WTC11 (cell line): Measurements from ENCODE around the gene SLC22A8.

ENCODE experiments used
- ATF1 ChIP-seq: sonication (generic); formaldehyde crosslinking; IDR thresholded peaks from 2 replicates; pipeline ENCODE4 v1.8.1; 2023; ENCODE audit warnings: mild to moderate bottlenecking, moderate library complexity, missing genetic modification reagents
- CREB1 ChIP-seq: sonication (generic); formaldehyde crosslinking; IDR thresholded peaks from 2 replicates; pipeline ENCODE4 v1.8.0; 2023; ENCODE audit warnings: mild to moderate bottlenecking, missing genetic modification reagents
- ETV6 ChIP-seq: sonication (generic); formaldehyde crosslinking; IDR thresholded peaks from 2 replicates; pipeline ENCODE4 v1.8.1; 2022; ENCODE audit warnings: mild to moderate bottlenecking, missing genetic modification reagents
- FOXJ3 ChIP-seq: sonication (generic); formaldehyde crosslinking; IDR thresholded peaks from 2 replicates; pipeline ENCODE4 v1.9.0; 2021; ENCODE audit warnings: missing genetic modification reagents, mild to moderate bottlenecking, borderline replicate concordance
- NFE2L1 ChIP-seq: sonication (generic); formaldehyde crosslinking; IDR thresholded peaks from 2 replicates; pipeline ENCODE4 v1.8.1; 2023; ENCODE audit warnings: missing genetic modification reagents
- SMAD3 ChIP-seq: sonication (generic); formaldehyde crosslinking; IDR thresholded peaks from 2 replicates; pipeline ENCODE4 v1.8.0; 2022; ENCODE audit warnings: missing genetic modification reagents, mild to moderate bottlenecking, borderline replicate concordance
- TF ChIP-seq, protein P1 (sequence below): sonication (generic); formaldehyde crosslinking; conservative IDR thresholded peaks from 2 replicates; pipeline ENCODE4 v1.8.1; 2022; ENCODE audit warnings: mild to moderate bottlenecking, missing genetic modification reagents
- TF ChIP-seq, protein P2 (sequence below): fragments of 200-600 bp; IDR thresholded peaks from 2 replicates; pipeline ENCODE4 v1.8.0; 2022; ENCODE audit warnings: antibody characterized with exemption
- TF ChIP-seq, protein P3 (sequence below): sonication (generic); formaldehyde crosslinking; IDR thresholded peaks from 2 replicates; pipeline ENCODE4 v1.8.1; 2023; ENCODE audit warnings: mild to moderate bottlenecking, moderate library complexity, missing genetic modification reagents
- TF ChIP-seq, protein P4 (sequence below): sonication (generic); formaldehyde crosslinking; IDR thresholded peaks from 2 replicates; pipeline ENCODE4 v1.8.1; 2022; ENCODE audit warnings: missing genetic modification reagents, borderline replicate concordance
- TF ChIP-seq, protein P5 (sequence below): sonication (generic); formaldehyde crosslinking; IDR thresholded peaks from 2 replicates; pipeline ENCODE4 v1.8.1; 2022; ENCODE audit warnings: low read depth, mild to moderate bottlenecking, moderate library complexity, missing genetic modification reagents, borderline replicate concordance
- TF ChIP-seq, protein P6 (sequence below): sonication (generic); formaldehyde crosslinking; IDR thresholded peaks from 2 replicates; pipeline ENCODE4 v1.8.0; 2023; ENCODE audit warnings: missing genetic modification reagents, mild to moderate bottlenecking, borderline replicate concordance

DNA sequence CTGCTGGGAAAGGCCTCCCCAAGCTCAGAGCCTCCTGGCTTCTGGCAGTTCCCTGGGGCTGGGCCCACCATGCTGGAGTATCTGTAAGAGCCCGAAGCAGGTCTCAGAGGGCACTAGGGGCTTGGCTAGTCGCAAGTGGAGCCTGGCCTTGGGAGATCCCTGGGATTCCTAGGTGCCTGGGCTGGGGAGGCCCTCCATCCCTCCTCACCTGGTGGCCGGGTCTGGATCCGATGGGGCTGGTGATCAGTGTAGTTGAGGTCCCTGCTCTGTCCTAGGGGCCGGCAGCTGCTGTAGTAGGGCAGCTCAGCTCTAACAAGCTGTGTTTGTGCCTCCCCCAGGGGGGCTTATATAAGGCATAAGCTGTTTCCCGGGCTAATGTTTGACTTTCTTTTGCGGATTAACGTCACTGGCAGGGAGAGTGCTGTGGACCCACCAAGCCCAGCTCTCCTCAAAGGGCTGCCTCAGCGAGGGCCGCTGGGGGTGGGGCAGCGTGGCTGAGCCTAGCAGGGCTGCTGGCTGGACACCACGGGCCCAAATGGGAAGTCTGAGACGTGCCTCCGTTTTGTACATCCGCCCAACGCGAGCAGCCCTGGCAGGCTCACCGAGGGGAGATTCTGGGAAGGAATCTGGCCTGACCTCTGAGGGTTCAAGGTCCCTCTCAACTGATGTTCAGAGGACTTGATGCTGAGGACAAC, at the start of gene SLC22A8:
- TF ChIP-seq, protein P1, sequence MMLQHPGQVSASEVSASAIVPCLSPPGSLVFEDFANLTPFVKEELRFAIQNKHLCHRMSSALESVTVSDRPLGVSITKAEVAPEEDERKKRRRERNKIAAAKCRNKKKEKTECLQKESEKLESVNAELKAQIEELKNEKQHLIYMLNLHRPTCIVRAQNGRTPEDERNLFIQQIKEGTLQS (CRISPR knock-in tag), result no peak
- TF ChIP-seq, protein P2, sequence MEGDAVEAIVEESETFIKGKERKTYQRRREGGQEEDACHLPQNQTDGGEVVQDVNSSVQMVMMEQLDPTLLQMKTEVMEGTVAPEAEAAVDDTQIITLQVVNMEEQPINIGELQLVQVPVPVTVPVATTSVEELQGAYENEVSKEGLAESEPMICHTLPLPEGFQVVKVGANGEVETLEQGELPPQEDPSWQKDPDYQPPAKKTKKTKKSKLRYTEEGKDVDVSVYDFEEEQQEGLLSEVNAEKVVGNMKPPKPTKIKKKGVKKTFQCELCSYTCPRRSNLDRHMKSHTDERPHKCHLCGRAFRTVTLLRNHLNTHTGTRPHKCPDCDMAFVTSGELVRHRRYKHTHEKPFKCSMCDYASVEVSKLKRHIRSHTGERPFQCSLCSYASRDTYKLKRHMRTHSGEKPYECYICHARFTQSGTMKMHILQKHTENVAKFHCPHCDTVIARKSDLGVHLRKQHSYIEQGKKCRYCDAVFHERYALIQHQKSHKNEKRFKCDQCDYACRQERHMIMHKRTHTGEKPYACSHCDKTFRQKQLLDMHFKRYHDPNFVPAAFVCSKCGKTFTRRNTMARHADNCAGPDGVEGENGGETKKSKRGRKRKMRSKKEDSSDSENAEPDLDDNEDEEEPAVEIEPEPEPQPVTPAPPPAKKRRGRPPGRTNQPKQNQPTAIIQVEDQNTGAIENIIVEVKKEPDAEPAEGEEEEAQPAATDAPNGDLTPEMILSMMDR, result no peak
- TF ChIP-seq NFE2L1 (no peak), FOXJ3 (no peak), CREB1 (CRISPR knock-in tag) (no peak), SMAD3 (no peak), ETV6 (CRISPR knock-in tag) (no peak), ATF1 (CRISPR knock-in tag) (no peak)
- TF ChIP-seq, protein P3, sequence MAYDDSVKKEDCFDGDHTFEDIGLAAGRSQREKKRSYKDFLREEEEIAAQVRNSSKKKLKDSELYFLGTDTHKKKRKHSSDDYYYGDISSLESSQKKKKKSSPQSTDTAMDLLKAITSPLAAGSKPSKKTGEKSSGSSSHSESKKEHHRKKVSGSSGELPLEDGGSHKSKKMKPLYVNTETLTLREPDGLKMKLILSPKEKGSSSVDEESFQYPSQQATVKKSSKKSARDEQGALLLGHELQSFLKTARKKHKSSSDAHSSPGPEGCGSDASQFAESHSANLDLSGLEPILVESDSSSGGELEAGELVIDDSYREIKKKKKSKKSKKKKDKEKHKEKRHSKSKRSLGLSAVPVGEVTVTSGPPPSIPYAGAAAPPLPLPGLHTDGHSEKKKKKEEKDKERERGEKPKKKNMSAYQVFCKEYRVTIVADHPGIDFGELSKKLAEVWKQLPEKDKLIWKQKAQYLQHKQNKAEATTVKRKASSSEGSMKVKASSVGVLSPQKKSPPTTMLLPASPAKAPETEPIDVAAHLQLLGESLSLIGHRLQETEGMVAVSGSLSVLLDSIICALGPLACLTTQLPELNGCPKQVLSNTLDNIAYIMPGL (CRISPR knock-in tag), result no peak
- TF ChIP-seq, protein P4, sequence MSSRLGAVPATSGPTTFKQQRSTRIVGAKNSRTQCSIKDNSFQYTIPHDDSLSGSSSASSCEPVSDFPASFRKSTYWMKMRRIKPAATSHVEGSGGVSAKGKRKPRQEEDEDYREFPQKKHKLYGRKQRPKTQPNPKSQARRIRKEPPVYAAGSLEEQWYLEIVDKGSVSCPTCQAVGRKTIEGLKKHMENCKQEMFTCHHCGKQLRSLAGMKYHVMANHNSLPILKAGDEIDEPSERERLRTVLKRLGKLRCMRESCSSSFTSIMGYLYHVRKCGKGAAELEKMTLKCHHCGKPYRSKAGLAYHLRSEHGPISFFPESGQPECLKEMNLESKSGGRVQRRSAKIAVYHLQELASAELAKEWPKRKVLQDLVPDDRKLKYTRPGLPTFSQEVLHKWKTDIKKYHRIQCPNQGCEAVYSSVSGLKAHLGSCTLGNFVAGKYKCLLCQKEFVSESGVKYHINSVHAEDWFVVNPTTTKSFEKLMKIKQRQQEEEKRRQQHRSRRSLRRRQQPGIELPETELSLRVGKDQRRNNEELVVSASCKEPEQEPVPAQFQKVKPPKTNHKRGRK (CRISPR knock-in tag), result no peak
- TF ChIP-seq, protein P5, sequence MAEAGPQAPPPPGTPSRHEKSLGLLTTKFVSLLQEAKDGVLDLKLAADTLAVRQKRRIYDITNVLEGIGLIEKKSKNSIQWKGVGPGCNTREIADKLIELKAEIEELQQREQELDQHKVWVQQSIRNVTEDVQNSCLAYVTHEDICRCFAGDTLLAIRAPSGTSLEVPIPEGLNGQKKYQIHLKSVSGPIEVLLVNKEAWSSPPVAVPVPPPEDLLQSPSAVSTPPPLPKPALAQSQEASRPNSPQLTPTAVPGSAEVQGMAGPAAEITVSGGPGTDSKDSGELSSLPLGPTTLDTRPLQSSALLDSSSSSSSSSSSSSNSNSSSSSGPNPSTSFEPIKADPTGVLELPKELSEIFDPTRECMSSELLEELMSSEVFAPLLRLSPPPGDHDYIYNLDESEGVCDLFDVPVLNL, result no peak
- TF ChIP-seq, protein P6, sequence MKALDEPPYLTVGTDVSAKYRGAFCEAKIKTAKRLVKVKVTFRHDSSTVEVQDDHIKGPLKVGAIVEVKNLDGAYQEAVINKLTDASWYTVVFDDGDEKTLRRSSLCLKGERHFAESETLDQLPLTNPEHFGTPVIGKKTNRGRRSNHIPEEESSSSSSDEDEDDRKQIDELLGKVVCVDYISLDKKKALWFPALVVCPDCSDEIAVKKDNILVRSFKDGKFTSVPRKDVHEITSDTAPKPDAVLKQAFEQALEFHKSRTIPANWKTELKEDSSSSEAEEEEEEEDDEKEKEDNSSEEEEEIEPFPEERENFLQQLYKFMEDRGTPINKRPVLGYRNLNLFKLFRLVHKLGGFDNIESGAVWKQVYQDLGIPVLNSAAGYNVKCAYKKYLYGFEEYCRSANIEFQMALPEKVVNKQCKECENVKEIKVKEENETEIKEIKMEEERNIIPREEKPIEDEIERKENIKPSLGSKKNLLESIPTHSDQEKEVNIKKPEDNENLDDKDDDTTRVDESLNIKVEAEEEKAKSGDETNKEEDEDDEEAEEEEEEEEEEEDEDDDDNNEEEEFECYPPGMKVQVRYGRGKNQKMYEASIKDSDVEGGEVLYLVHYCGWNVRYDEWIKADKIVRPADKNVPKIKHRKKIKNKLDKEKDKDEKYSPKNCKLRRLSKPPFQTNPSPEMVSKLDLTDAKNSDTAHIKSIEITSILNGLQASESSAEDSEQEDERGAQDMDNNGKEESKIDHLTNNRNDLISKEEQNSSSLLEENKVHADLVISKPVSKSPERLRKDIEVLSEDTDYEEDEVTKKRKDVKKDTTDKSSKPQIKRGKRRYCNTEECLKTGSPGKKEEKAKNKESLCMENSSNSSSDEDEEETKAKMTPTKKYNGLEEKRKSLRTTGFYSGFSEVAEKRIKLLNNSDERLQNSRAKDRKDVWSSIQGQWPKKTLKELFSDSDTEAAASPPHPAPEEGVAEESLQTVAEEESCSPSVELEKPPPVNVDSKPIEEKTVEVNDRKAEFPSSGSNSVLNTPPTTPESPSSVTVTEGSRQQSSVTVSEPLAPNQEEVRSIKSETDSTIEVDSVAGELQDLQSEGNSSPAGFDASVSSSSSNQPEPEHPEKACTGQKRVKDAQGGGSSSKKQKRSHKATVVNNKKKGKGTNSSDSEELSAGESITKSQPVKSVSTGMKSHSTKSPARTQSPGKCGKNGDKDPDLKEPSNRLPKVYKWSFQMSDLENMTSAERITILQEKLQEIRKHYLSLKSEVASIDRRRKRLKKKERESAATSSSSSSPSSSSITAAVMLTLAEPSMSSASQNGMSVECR, result no peak
